Urinary bladder (tissue), 4 donors: ENCODE data around the gene PLGLB1. TPM values are rescaled to one million over a fixed set of nuclear protein-coding genes. Genes with fewer than 3 reads are reported as not detected.
"Not testable (repeated sequence)": the region's sequence is repeated elsewhere in the genome, so short reads cannot be mapped to it uniquely, and the experiment has no call there.

Experiments
- DNase-seq: peaks from one replicate; pipeline ENCODE4 v3.0.0-alpha.2; 2015; ENCODE audit errors: extremely low spot score
- H3K27ac ChIP-seq: one replicate; pipeline ENCODE4 v1.5.1; 2013; ENCODE audit warnings: low read depth, mild to moderate bottlenecking, moderate library complexity
- H3K36me3 ChIP-seq: one replicate; pipeline ENCODE4 v1.6.1; 2013; ENCODE audit warnings: mild to moderate bottlenecking, moderate library complexity; ENCODE audit not compliant: insufficient read depth
- H3K4me1 ChIP-seq: one replicate; pipeline ENCODE4 v1.6.1; 2013; ENCODE audit warnings: mild to moderate bottlenecking, moderate library complexity; ENCODE audit not compliant: insufficient read depth
- H3K4me3 ChIP-seq: one replicate; pipeline ENCODE4 v1.5.1; 2013; ENCODE audit warnings: low read depth, low read length
- WGBS: extraction: QIAGEN DNeasy Blood & Tissue Kit; methylation state at CpG from one replicate; pipeline ENCODE4 v1.1.7; 2013; 5-methylcytosine and 5-hydroxymethylcytosine counted together
- polyA plus RNA-seq: library from polyadenylated mRNA; stranded (reverse); fragments of 200-250 nt; gene quantifications from one replicate; pipeline ENCODE4 v1.2.3, GENCODE V29; 2013
- total RNA-seq: library from RNA; depleted of rRNA; stranded (reverse); fragments of >200 nt; gene quantifications from one replicate; pipeline ENCODE4 v1.2.3, GENCODE V29; 2014
- donor health status: healthy with polysubstance abuse.
- donor health status: healthy.

Gene PLGLB1
- total RNA-seq (8.8 TPM), polyA plus RNA-seq (1.7 TPM)

GRCh38 chr2:87021744-87022143 lies at the start of gene PLGLB1:
PLGLB1 (minus strand) TSS chr2:87021844; CDS start chr2:87021783, 61 bp downstream.
- H3K4me1 ChIP-seq, H3K36me3 ChIP-seq, H3K27ac ChIP-seq, H3K4me3 ChIP-seq, DNase-seq: not testable (repeated sequence)
- WGBS: no CpG with 5 or more reads among the region's 3 CpGs

DNA sequence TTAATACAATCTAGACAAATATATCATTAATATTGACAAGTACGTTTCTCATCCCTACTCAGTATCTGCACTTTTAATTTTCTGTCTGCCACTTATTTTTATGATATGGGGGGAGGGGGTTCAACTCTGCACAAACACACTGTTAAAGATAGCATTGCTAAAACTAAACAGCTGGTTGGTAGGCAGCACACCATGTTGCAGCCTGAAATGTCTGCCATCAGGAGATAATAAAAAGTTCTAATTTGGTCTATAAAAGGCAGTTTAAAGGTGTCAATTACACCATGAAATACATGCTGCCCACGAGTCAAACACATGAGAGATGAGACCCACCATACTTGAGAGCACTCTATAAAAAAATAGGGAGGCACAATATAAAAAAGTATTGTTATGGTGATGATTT lies 42.7 kb upstream of the PLGLB1 start:
- H3K4me1 ChIP-seq, H3K4me3 ChIP-seq, H3K36me3 ChIP-seq, H3K27ac ChIP-seq, DNase-seq: not testable (repeated sequence)
- WGBS: 81% methylated on average over 1 of the region's 2 CpGs

DNA sequence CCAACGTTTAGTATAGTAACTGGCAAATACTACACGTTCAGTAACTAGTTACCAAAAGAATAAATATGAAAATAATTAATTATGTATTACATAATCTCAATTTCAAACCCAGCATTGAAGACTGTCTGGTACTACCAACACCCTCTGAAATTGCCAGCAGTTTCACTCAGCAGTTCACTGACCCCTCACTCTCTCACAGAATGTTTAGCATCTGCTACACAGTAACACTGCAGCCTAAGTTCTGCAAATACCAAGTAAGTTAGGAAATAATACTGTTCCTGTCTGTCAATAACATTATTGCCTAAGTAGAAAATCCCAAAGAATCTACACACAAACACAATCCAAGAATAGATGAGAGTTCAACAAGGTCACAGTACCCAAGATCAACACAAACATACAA lies 41.8 kb upstream of the PLGLB1 start:
- no CpG with 5 or more reads among the region's 2 CpGs for WGBS

GRCh38 chr2:87061519-87061918 lies 39.9 kb upstream of the PLGLB1 start:
- not testable (repeated sequence) for H3K27ac ChIP-seq, DNase-seq, H3K36me3 ChIP-seq, H3K4me3 ChIP-seq, H3K4me1 ChIP-seq
- no CpG with 5 or more reads among the region's 1 CpG for WGBS

More for the DNA sequence above, 41.8 kb upstream of the PLGLB1 start:
- H3K4me3 ChIP-seq, H3K36me3 ChIP-seq, H3K4me1 ChIP-seq, DNase-seq, H3K27ac ChIP-seq: not testable (repeated sequence)

GRCh38 chr2:87057606-87058005 lies 36.0 kb upstream of the PLGLB1 start:
- DNase-seq, H3K4me3 ChIP-seq: not testable (repeated sequence)

GRCh38 chr2:87056843-87057242 lies 35.2 kb upstream of the PLGLB1 start:
- not testable (repeated sequence) for H3K36me3 ChIP-seq, DNase-seq, H3K4me1 ChIP-seq, H3K27ac ChIP-seq, H3K4me3 ChIP-seq

More at GRCh38 chr2:87057606-87058005, 36.0 kb upstream of the PLGLB1 start:
- H3K27ac ChIP-seq, H3K4me1 ChIP-seq, H3K36me3 ChIP-seq: not testable (repeated sequence)
- WGBS: 99% methylated on average over 3 of the region's 4 CpGs

- not testable (repeated sequence) for DNase-seq, H3K27ac ChIP-seq, H3K4me1 ChIP-seq, H3K4me3 ChIP-seq, H3K36me3 ChIP-seq
- WGBS: no CpG with 5 or more reads among the region's 11 CpGs
Measured at GRCh38 chr2:87056435-87056834, 34.8 kb upstream of the PLGLB1 start.

DNA sequence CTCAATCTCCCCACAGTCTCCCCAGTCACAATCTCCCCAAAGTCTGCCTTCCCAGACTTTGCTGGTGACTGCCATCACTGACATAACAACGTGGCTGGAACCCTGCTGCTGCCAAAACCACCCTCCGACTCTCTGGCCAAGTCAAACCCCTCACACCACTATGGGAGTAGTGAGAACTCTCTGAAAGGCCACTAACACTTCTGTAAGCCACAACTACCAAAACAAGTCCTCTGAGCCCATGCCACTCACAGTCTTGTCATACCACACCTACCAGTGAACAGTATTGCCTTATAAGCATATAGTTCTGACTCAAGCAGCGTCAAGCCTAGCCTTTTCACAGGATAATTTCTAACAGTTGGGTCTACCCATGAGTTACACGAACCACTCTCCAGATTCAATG lies 32.7 kb upstream of the PLGLB1 start:
- DNase-seq, H3K27ac ChIP-seq, H3K4me3 ChIP-seq, H3K4me1 ChIP-seq, H3K36me3 ChIP-seq: not testable (repeated sequence)
- 100% methylated on average over 2 of the region's 4 CpGs for WGBS

- no CpG with 5 or more reads among the region's 7 CpGs for WGBS
- not testable (repeated sequence) for H3K27ac ChIP-seq, DNase-seq, H3K4me3 ChIP-seq, H3K4me1 ChIP-seq, H3K36me3 ChIP-seq
Measured at GRCh38 chr2:87041321-87041978, 19.8 kb upstream of the PLGLB1 start.

GRCh38 chr2:87028607-87029006 lies 7.0 kb upstream of the PLGLB1 start:
- not testable (repeated sequence) for H3K27ac ChIP-seq, H3K4me1 ChIP-seq, H3K36me3 ChIP-seq, H3K4me3 ChIP-seq, DNase-seq

DNA sequence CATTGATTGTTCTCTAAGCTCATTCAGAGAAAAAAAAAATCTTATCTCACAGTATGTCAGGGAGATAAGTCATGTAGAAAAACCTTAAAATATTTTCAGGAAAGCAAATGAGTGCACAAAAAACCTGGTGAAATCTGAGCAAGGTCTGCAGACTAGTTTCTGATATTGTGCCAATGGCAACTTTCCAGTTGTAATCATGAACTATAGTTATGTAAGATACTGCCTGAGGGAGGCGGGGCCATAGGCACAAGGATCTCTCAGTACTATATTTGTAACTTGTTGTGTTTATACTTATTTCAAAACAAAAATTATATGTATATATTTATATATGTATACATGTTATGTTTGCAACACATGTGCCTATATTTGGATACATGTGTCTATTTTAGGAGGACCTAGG lies 5.2 kb upstream of the PLGLB1 start:
- not testable (repeated sequence) for H3K27ac ChIP-seq, DNase-seq, H3K4me1 ChIP-seq, H3K36me3 ChIP-seq, H3K4me3 ChIP-seq
- WGBS: no CpG with 5 or more reads among the region's 1 CpG

- H3K27ac ChIP-seq, H3K36me3 ChIP-seq, H3K4me1 ChIP-seq, DNase-seq, H3K4me3 ChIP-seq: not testable (repeated sequence)
- WGBS: 59% methylated on average over 2 of the region's 6 CpGs
Measured at GRCh38 chr2:87025927-87026326, 4.3 kb upstream of the PLGLB1 start.

GRCh38 chr2:87023988-87024615 lies 2.5 kb upstream of the PLGLB1 start:
- H3K4me1 ChIP-seq, DNase-seq, H3K36me3 ChIP-seq, H3K27ac ChIP-seq, H3K4me3 ChIP-seq: not testable (repeated sequence)
- WGBS: 77% methylated on average over 5 of the region's 8 CpGs

DNA sequence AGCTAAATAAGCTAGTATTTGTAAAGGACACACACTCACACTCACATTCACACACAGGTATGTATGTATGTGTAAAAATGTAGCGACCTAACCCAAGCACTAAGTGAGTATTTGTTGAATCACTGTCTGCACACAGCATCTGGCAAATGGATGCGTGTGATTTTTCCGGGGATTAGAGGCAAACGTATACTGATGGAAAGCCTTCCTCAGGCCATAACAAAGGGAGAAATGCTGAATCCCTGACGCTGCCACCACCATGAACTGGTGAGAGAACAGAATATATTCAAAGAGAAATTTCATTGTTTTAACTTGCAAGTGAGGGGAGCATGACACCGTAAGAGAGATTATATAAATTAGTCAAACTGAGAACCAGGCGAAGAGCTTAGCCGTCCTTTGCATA lies 601 bp downstream of the PLGLB1 start:
- not testable (repeated sequence) for H3K4me3 ChIP-seq, H3K36me3 ChIP-seq, DNase-seq, H3K27ac ChIP-seq, H3K4me1 ChIP-seq
- WGBS: no CpG with 5 or more reads among the region's 8 CpGs
